Neural crest cell (in vitro differentiated cells): ENCODE data around the gene HEBP1. TPM values are rescaled to one million over a fixed set of nuclear protein-coding genes. Genes with fewer than 3 reads are reported as not detected.

Experiments
- DNase-seq: peaks from one replicate; pipeline ENCODE4 v3.0.0; 2021; ENCODE audit warnings: low read depth, mixed read lengths, low spot score
- H3K27ac Mint-ChIP-seq: one replicate; pipeline ENCODE4 v1.8.0; 2021; ENCODE audit warnings: mild to moderate bottlenecking, mixed read lengths; ENCODE audit not compliant: unreplicated experiment
- H3K27me3 Mint-ChIP-seq: 2 replicates; pipeline ENCODE4 v1.8.0; 2021; ENCODE audit warnings: low read depth, mild to moderate bottlenecking, mixed read lengths
- H3K36me3 Mint-ChIP-seq: 2 replicates; pipeline ENCODE4 v1.8.0; 2021; ENCODE audit warnings: low read depth, mild to moderate bottlenecking, mixed read lengths
- H3K4me1 Mint-ChIP-seq: 2 replicates; pipeline ENCODE4 v1.8.0; 2021; ENCODE audit warnings: mixed read lengths
- H3K4me3 Mint-ChIP-seq: one replicate; pipeline ENCODE4 v1.8.0; 2021; ENCODE audit warnings: mild to moderate bottlenecking, mixed read lengths
- H3K9me3 Mint-ChIP-seq: 2 replicates; pipeline ENCODE4 v1.8.0; 2021; ENCODE audit warnings: mixed read lengths
- total RNA-seq: library from RNA; stranded (reverse); gene quantifications from 2 replicates; pipeline ENCODE4 v1.2.1, GENCODE V29; 2021
- TF ChIP-seq, protein P1 (sequence below): fragments of 200-600 bp; sonication (generic); conservative IDR thresholded peaks from 2 replicates; pipeline ENCODE4 v1.5.0; 2021; ENCODE audit warnings: antibody characterized with exemption, mild to moderate bottlenecking

The HEBP1 gene
- total RNA-seq, 1 donor from 2014 or later: 23.6 TPM

DNA sequence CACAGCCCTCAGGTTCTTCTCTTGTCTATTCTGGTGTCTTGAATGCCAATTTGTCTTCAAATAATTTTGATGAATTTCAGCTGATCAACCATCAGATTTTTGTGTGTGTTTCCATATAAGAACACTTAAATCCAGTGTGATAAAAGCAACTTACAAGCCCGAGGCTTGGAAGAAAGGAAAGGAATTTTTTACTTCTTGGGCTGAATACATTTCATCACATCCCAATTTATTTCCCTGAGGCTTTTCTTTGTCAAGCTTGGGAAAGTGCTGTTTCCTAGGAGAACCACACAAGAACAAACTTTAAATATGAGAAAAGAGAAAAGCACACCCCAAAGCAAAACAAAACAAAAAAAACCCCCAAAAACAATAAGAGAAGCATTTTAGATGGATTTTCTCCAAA is 74.7 kb downstream of the HEBP1 start:
- H3K36me3 Mint-ChIP-seq: peaks cover 1% of the 10 kb centered on the region
- TF ChIP-seq, protein P1, sequence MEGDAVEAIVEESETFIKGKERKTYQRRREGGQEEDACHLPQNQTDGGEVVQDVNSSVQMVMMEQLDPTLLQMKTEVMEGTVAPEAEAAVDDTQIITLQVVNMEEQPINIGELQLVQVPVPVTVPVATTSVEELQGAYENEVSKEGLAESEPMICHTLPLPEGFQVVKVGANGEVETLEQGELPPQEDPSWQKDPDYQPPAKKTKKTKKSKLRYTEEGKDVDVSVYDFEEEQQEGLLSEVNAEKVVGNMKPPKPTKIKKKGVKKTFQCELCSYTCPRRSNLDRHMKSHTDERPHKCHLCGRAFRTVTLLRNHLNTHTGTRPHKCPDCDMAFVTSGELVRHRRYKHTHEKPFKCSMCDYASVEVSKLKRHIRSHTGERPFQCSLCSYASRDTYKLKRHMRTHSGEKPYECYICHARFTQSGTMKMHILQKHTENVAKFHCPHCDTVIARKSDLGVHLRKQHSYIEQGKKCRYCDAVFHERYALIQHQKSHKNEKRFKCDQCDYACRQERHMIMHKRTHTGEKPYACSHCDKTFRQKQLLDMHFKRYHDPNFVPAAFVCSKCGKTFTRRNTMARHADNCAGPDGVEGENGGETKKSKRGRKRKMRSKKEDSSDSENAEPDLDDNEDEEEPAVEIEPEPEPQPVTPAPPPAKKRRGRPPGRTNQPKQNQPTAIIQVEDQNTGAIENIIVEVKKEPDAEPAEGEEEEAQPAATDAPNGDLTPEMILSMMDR: no peak
- no peak overlapping the region for H3K27ac Mint-ChIP-seq
- H3K9me3 Mint-ChIP-seq: no peaks in the 10 kb centered on the region
- no peak for DNase-seq
- H3K4me3 Mint-ChIP-seq: no peak overlapping the region
- H3K4me1 Mint-ChIP-seq: peaks cover 17% of the 10 kb centered on the region
- H3K27me3 Mint-ChIP-seq: no peaks in the 10 kb centered on the region

Other genes starting within 250 kb of the HEBP1 start
- gene APOLD1, start 214.6 kb downstream of the HEBP1 start, total RNA-seq: 4.8 and 6.0 TPM in 2 replicates
- 69.3 and 70.9 TPM in 2 replicates for gene DDX47, start 186.9 kb downstream of the HEBP1 start, total RNA-seq
- 0.11 TPM in 1 of 2 replicates, not detected in the other for gene GPRC5A, start 108.7 kb downstream of the HEBP1 start, total RNA-seq
- not detected in 2 replicates for gene GPRC5D, start 48.1 kb downstream of the HEBP1 start, total RNA-seq
- 16.0 and 16.3 TPM in 2 replicates for gene FAM234B, start 44.1 kb upstream of the HEBP1 start, total RNA-seq
- gene GSG1, start 103.4 kb upstream of the HEBP1 start, total RNA-seq: not detected in 2 replicates
- 0.30 and 0.68 TPM in 2 replicates for gene EMP1, start 196.5 kb upstream of the HEBP1 start, total RNA-seq